ENCODE data around the gene TCEA2. TPM values are rescaled to one million over a fixed set of nuclear protein-coding genes. Genes with fewer than 3 reads are reported as not detected.

The TCEA2 gene
- total and polyA plus RNA-seq, 9 of the 15 experiments (the other 6 are each of a cell fraction or from before 2014, with no cell fraction given), result 1.4 to 28.7 (median 5.4) TPM

GRCh38 chr20:64096535-64096934 is 33.5 kb downstream of the TCEA2 start:
- 0 out of 2 replicates have a peak, but pooled peaks cover under 1% of the 10 kb centered on the region for H4K20me1 ChIP-seq (replicated peaks; ENCODE audit: control insufficient read depth, insufficient read depth, low read length)
- TF ChIP-seq PRDM10 (IDR thresholded peaks at IDR 0.05; ENCODE audit: partially characterized antibody) (no peak), ZNF224 (CRISPR knock-in tag; IDR thresholded peaks at IDR 0.05) (no peak), IRF2 (CRISPR knock-in tag; IDR thresholded peaks at IDR 0.05) (no peak), HEY1 (CRISPR knock-in tag; IDR thresholded peaks at IDR 0.05; ENCODE audit: borderline replicate concordance) (no peak), ZFP91 (CRISPR knock-in tag; IDR thresholded peaks at IDR 0.05) (no peak), HLTF (IDR thresholded peaks at IDR 0.05) (no peak), ZNF174 (CRISPR knock-in tag; IDR thresholded peaks at IDR 0.05) (no peak), CREB5 (CRISPR knock-in tag; IDR thresholded peaks at IDR 0.05) (no peak)
- TF ChIP-seq, protein P1, sequence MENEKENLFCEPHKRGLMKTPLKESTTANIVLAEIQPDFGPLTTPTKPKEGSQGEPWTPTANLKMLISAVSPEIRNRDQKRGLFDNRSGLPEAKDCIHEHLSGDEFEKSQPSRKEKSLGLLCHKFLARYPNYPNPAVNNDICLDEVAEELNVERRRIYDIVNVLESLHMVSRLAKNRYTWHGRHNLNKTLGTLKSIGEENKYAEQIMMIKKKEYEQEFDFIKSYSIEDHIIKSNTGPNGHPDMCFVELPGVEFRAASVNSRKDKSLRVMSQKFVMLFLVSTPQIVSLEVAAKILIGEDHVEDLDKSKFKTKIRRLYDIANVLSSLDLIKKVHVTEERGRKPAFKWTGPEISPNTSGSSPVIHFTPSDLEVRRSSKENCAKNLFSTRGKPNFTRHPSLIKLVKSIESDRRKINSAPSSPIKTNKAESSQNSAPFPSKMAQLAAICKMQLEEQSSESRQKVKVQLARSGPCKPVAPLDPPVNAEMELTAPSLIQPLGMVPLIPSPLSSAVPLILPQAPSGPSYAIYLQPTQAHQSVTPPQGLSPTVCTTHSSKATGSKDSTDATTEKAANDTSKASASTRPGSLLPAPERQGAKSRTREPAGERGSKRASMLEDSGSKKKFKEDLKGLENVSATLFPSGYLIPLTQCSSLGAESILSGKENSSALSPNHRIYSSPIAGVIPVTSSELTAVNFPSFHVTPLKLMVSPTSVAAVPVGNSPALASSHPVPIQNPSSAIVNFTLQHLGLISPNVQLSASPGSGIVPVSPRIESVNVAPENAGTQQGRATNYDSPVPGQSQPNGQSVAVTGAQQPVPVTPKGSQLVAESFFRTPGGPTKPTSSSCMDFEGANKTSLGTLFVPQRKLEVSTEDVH (IDR thresholded peaks at IDR 0.05; ENCODE audit: low read depth, partially characterized antibody), result no peak
- TF ChIP-seq, protein P2, sequence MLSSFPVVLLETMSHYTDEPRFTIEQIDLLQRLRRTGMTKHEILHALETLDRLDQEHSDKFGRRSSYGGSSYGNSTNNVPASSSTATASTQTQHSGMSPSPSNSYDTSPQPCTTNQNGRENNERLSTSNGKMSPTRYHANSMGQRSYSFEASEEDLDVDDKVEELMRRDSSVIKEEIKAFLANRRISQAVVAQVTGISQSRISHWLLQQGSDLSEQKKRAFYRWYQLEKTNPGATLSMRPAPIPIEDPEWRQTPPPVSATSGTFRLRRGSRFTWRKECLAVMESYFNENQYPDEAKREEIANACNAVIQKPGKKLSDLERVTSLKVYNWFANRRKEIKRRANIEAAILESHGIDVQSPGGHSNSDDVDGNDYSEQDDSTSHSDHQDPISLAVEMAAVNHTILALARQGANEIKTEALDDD (IDR thresholded peaks at IDR 0.05), result no peak

More at GRCh38 chr20:64096535-64096934, 33.5 kb downstream of the TCEA2 start:
- CTCF ChIA-PET (ENCODE audit: low intra/inter-chr PET ratio), result no interaction called here
- POLR2A ChIA-PET, result interaction anchor here (0.9 kb wide), 1 partner anchor 140 kb away, joined by 3 read pairs; the partner anchor contains the start of gene UCKL1
- H3K4me3 ChIP-seq, result no peak overlapping the region
- intact Hi-C loops (cut with micrococcal nuclease), result no loop called here
- H3K27ac ChIP-seq (ENCODE audit: extremely low read depth, low read depth, low read length), result no peak overlapping the region
- no peaks in the 10 kb centered on the region for H3K9me3 ChIP-seq (replicated peaks; ENCODE audit: control insufficient read depth, insufficient read depth, low read depth, low read length)
- H2AFZ ChIP-seq (ENCODE audit: low read depth, low read length), result no peak overlapping the region
- H3K27me3 ChIP-seq (ENCODE audit: control insufficient read depth in 2 of 2, insufficient read depth in 2 of 2, low read length in 2 of 2), result peaks cover 20 to 41% of the 10 kb centered on the region in 2 experiments; a peak in 4 of 5 replicates
- H3K9ac ChIP-seq (ENCODE audit: insufficient read depth in 1 of 2, low read depth in 2 of 2, low read length in 2 of 2), result no peak overlapping the region
- H3K36me3 ChIP-seq (ENCODE audit: control insufficient read depth, insufficient read depth, low read length), result no peaks in the 10 kb centered on the region
- 0% methylated on average over 5 of the region's 6 CpGs for WGBS (ENCODE audit: insufficient coverage, low coverage, missing lambda C conversion rate)
- in situ Hi-C loops (cut with MboI), result no loop called here
- H3K9me1 ChIP-seq (ENCODE audit: control insufficient read depth, insufficient read depth, low read length), result no peaks in the 10 kb centered on the region
- no peak for FAIRE-seq
- no peak overlapping the region for H3K4me2 ChIP-seq (ENCODE audit: insufficient read depth, low read length)
- no TSS peak for BruUV-seq (replicated peaks)
- peaks cover 0 to 23% of the 10 kb centered on the region in 2 experiments; a peak in 2 of 5 replicates for H3K4me1 ChIP-seq (replicated peaks in 1 of 2; ENCODE audit: control insufficient read depth in 2 of 2, insufficient read depth in 2 of 2, low read length in 2 of 2)
- no peak for ATAC-seq
- H3K79me2 ChIP-seq (ENCODE audit: control insufficient read depth, insufficient read depth, low read length), result no peaks in the 10 kb centered on the region
- no peak for DNase-seq (ENCODE audit: extremely low read depth in 1 of 4, low spot score in 3 of 4)
